A549 (cell line): Measurements from ENCODE around the gene RAE1.

ENCODE experiments used
- CTCF ChIP-seq: fragments of >200 bp; sonication (Bioruptor Twin); formaldehyde crosslinking; IDR thresholded peaks from 3 replicates; pipeline ENCODE4 v1.5.1; 2016
- EHF ChIP-seq: fragments of 250-450 bp; sonication (Bioruptor Pico); IDR thresholded peaks from 2 replicates; pipeline ENCODE4 v1.5.0; 2020; ENCODE audit warnings: mild to moderate bottlenecking
- EP300 ChIP-seq, 2 experiments: fragments of >200 bp; sonication (Bioruptor Twin); formaldehyde crosslinking; IDR thresholded peaks; 2 replicates in 1 of 2; 3 replicates in 1 of 2; pipeline ENCODE4 v1.6.1; 2016 to 2017
- NPAS2 ChIP-seq: fragments of 250-450 bp; sonication (Bioruptor Pico); IDR thresholded peaks from 2 replicates; pipeline ENCODE4 v1.8.0; 2022; ENCODE audit warnings: mild to moderate bottlenecking, moderate library complexity, borderline replicate concordance
- PHF8 ChIP-seq: fragments of 200-600 bp; sonication (generic); IDR thresholded peaks from 2 replicates; pipeline ENCODE4 v1.6.1; 2016; ENCODE audit warnings: low read depth, mild to moderate bottlenecking, antibody characterized with exemption, moderate library complexity, borderline replicate concordance
- POLR2A ChIP-seq: IDR thresholded peaks from 2 replicates; pipeline ENCODE4 v1.6.1; 2012; ENCODE audit warnings: mild to moderate bottlenecking, low read length
- USF2 ChIP-seq: fragments of 450-650 bp; IDR thresholded peaks from 2 replicates; pipeline ENCODE4 v1.6.1; 2014; ENCODE audit warnings: antibody characterized with exemption

- no peak for TF ChIP-seq POLR2A
- TF ChIP-seq CTCF, result no peak
- TF ChIP-seq USF2, result no peak
- TF ChIP-seq PHF8, result no peak
- no peak for TF ChIP-seq EP300 (IDR thresholded peaks at IDR 0.05)
- no peak for TF ChIP-seq NPAS2
- TF ChIP-seq EHF (CRISPR knock-in tag), result no peak
Observed at GRCh38 chr20:57401565-57401918, 50.5 kb downstream of the RAE1 start.
